H1 (cell line): ENCODE data around the gene SEL1L2. TPM values are rescaled to one million over a fixed set of nuclear protein-coding genes. Genes with fewer than 3 reads are reported as not detected.

Experiments
- EGR1 ChIP-seq: IDR thresholded peaks from 2 replicates; pipeline ENCODE4 v1.6.1; 2011; ENCODE audit warnings: low read depth, low read length, borderline replicate concordance
- KDM5A ChIP-seq: fragments of 200-600 bp; IDR thresholded peaks from 2 replicates; pipeline ENCODE4 v1.7.1; 2012; ENCODE audit warnings: mild to moderate bottlenecking, low read length, inconsistent platforms, mixed read lengths
- SUZ12 ChIP-seq: fragments of 200-600 bp; sonication (generic); IDR thresholded peaks from 2 replicates; pipeline ENCODE4 v1.6.1; 2012; ENCODE audit warnings: mild to moderate bottlenecking, inconsistent platforms, low read length, moderate library complexity, mixed read lengths
- USF2 ChIP-seq: IDR thresholded peaks from 2 replicates; pipeline ENCODE4 v1.6.1; 2011; ENCODE audit warnings: low read length, improper control_type of control experiment
- polyA plus RNA-seq, 7 experiments: library from polyadenylated mRNA; depleted of rRNA in 3 of 7; stranded (reverse) in 5 of 7; unstranded in 2 of 7; fragments of >200 nt in 5 of 7; fragments of 200-250 nt in 2 of 7; gene quantifications; 1 replicate in 5 of 7; 2 replicates in 1 of 7; 4 replicates in 1 of 7; pipeline versions ENCODE4 v1.2.1 to v1.2.3, GENCODE V29; 2011 to 2013; ENCODE audit warnings: missing spikeins in 2 of 7, mixed read lengths in 2 of 7
- total RNA-seq: library from RNA; stranded (reverse); fragmentation: NEBNext Ultra II Directional; extraction: Animal tissue kit (Norgen Biotek cat#: 25700); gene quantifications from 2 replicates; pipeline ENCODE4 v1.2.1, GENCODE V29; 2021
- TF ChIP-seq, protein P1 (sequence below): IDR thresholded peaks from 2 replicates; pipeline ENCODE4 v1.6.1; 2011; ENCODE audit warnings: low read depth, mild to moderate bottlenecking, low read length; ENCODE audit not compliant: insufficient read depth

Gene SEL1L2
- total and polyA plus RNA-seq, 2 of the 8 experiments (the other 6 are each of a cell fraction or from before 2014, with no cell fraction given): not detected

GRCh38 chr20:13941031-13941430 is 49.4 kb downstream of the SEL1L2 start (continued):
- TF ChIP-seq, protein P1, sequence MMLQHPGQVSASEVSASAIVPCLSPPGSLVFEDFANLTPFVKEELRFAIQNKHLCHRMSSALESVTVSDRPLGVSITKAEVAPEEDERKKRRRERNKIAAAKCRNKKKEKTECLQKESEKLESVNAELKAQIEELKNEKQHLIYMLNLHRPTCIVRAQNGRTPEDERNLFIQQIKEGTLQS: no peak
- TF ChIP-seq SUZ12 (no peak), KDM5A (no peak), EGR1 (no peak), USF2 (no peak)
- TF ChIP-seq, all 59 proteins: peak for 0
